ENCODE measurements around the gene PITPNM3. TPM values are rescaled to one million over a fixed set of nuclear protein-coding genes. Genes with fewer than 3 reads are reported as not detected.

Gene PITPNM3
- total and polyA plus RNA-seq, 2 of the 8 experiments (the other 6 are each of a cell fraction or from before 2014, with no cell fraction given), result 1.7 to 3.1 TPM

DNA sequence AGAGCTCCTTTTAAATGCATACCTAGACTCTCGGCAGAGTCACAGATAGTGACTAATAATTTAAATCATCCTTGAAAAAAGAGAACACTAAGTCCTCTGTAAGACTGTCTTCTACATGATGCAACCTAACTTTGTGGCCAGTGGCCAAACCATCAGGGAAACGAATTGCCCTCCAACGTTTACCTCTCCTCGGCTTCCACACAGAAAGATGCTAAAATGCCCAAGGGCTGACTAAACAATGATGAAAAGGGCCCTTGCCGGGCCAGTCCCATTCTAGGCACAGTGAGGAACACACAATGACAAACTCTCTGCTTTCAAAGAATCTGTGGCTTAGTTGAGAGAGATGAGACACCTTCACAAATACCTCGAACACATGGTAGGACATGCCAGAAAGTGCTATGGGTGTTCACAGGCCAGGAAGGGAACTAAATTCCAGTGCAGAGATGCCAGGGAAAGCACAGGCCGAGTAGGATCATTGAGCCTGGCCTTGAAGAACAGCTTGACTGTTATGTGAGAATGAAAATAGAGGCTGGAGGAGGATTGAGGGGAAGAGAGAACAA, 35.3 kb upstream of the PITPNM3 start:
- Histone ChIP-seq H2AK5ac (ENCODE audit: low read depth, low read length) (no peak overlapping the region), H4K91ac (replicated peaks; ENCODE audit: insufficient read length, low read length) (no peak overlapping the region), H3K36me3 (ENCODE audit: control insufficient read depth in 2 of 4, insufficient read depth in 4 of 4, low read length in 3 of 4) (peaks cover 15 to 52% (median 32%) of the 10 kb centered on the region in 4 experiments; a peak in 7 of 8 replicates), H2BK12ac (ENCODE audit: low read depth, low read length) (peak overlapping the region; percentile 69; the same call in 1 of the 2 replicates), H3K23me2 (ENCODE audit: low read depth, low read length) (no peaks in the 10 kb centered on the region), H3K4me1 (replicated peaks in 1 of 4; ENCODE audit: control insufficient read depth in 3 of 4, insufficient read depth in 4 of 4, low read length in 3 of 4) (no peaks in the 10 kb centered on the region), H3K18ac (ENCODE audit: extremely low read depth, low read length) (no peak overlapping the region), H3K79me1 (ENCODE audit: low read depth, low read length) (no peaks in the 10 kb centered on the region), H4K5ac (ENCODE audit: insufficient read length, low read depth, low read length) (no peak overlapping the region), H2BK15ac (ENCODE audit: low read length) (no peak overlapping the region), H4K8ac (ENCODE audit: extremely low read depth, insufficient read depth, low read length) (no peak overlapping the region), H2BK120ac (replicated peaks; ENCODE audit: low read depth, low read length) (no peak overlapping the region), H3K79me2 (ENCODE audit: control insufficient read depth in 1 of 2, insufficient read depth in 2 of 2, low read length in 2 of 2) (no peaks in the 10 kb centered on the region), H3K27ac (ENCODE audit: low read depth, low read length) (no peak overlapping the region), H3K4ac (replicated peaks; ENCODE audit: insufficient read length, low read depth, low read length) (no peak overlapping the region), H2AFZ (ENCODE audit: low read length) (no peak overlapping the region), H4K20me1 (replicated peaks in 1 of 2; ENCODE audit: control insufficient read depth in 1 of 2, insufficient read depth in 2 of 2, low read length in 2 of 2) (no peaks in the 10 kb centered on the region), H3K23ac (ENCODE audit: insufficient read length) (no peak overlapping the region), H2BK20ac (ENCODE audit: low read length) (no peak overlapping the region), H3K9ac (replicated peaks in 1 of 4; ENCODE audit: extremely low read depth in 1 of 4, low read depth in 3 of 4, low read length in 3 of 4) (no peak overlapping the region), H3K4me2 (ENCODE audit: insufficient read depth in 1 of 2, low read depth in 2 of 2, low read length in 2 of 2) (no peak overlapping the region), H3K27me3 (replicated peaks in 1 of 4; ENCODE audit: control insufficient read depth in 3 of 4, extremely low read depth in 1 of 4, insufficient read depth in 3 of 4, low read length in 3 of 4) (no peaks in the 10 kb centered on the region), H3K9me3 (ENCODE audit: insufficient read depth in 2 of 2, low read depth in 1 of 2, low read length in 1 of 2) (no peaks in the 10 kb centered on the region), H3K56ac (replicated peaks; ENCODE audit: insufficient read length, low read depth, low read length) (no peak overlapping the region), H3K14ac (ENCODE audit: insufficient read length) (no peak overlapping the region), H3K4me3 (ENCODE audit: extremely low read depth in 1 of 4, insufficient read depth in 2 of 4, low read depth in 3 of 4, low read length in 4 of 4) (no peak overlapping the region), H2BK5ac (ENCODE audit: low read depth, low read length) (peak overlapping the region; percentile 12; the same call in 1 of the 2 replicates)
- 82% methylated on average over 7 of the region's 7 CpGs; no CpG with 5 or more reads in 1 of the 2 experiments for WGBS, 2 experiments (ENCODE audit: extremely low coverage in 1 of 2, insufficient coverage in 1 of 2, insufficient read length in 1 of 2, insufficient replicate concordance in 2 of 2, low coverage in 1 of 2, low lambda C conversion rate in 2 of 2, missing lambda C conversion rate in 1 of 2)
- ChIA-PET CTCF (ENCODE audit: partially characterized antibody) (interaction anchor here (1.7 kb wide), 1 partner anchor 119 kb away, joined by 4 read pairs; no protein-coding TSS in a partner anchor), POLR2A (ENCODE audit: partially characterized antibody) (interaction anchor here (1.5 kb wide), 1 partner anchor 10 kb away, joined by 4 read pairs; no protein-coding TSS in a partner anchor)
- DNase-seq (ENCODE audit: low read depth in 1 of 2, low spot score in 2 of 2) (no peak), FAIRE-seq (no peak)
- no peak for TF ChIP-seq TEAD4 (IDR thresholded peaks at IDR 0.05; ENCODE audit: low read depth, low read length)
- TF ChIP-seq GTF2F1 (IDR thresholded peaks at IDR 0.05; ENCODE audit: borderline replicate concordance, low read depth, low read length), result no peak
- no peak for TF ChIP-seq POU5F1 (IDR thresholded peaks at IDR 0.05; ENCODE audit: low read depth, low read length)
- TF ChIP-seq MAFK (IDR thresholded peaks at IDR 0.05; ENCODE audit: low read depth, low read length), result no peak
- no peak for TF ChIP-seq EGR1 (IDR thresholded peaks at IDR 0.05; ENCODE audit: borderline replicate concordance, low read depth, low read length)
- TF ChIP-seq SUZ12 (IDR thresholded peaks at IDR 0.05; ENCODE audit: low read length), result no peak
- TF ChIP-seq NRF1 (IDR thresholded peaks at IDR 0.05; ENCODE audit: low read depth, low read length), result no peak
- TF ChIP-seq HDAC6 (IDR thresholded peaks at IDR 0.05; ENCODE audit: low read depth, low read length), result no peak
- no peak for TF ChIP-seq GABPA (IDR thresholded peaks at IDR 0.05; ENCODE audit: borderline replicate concordance, insufficient read depth, low read length)
- no peak for TF ChIP-seq RXRA (IDR thresholded peaks at IDR 0.05; ENCODE audit: insufficient read depth, low read depth, low read length)
- TF ChIP-seq, protein P1, sequence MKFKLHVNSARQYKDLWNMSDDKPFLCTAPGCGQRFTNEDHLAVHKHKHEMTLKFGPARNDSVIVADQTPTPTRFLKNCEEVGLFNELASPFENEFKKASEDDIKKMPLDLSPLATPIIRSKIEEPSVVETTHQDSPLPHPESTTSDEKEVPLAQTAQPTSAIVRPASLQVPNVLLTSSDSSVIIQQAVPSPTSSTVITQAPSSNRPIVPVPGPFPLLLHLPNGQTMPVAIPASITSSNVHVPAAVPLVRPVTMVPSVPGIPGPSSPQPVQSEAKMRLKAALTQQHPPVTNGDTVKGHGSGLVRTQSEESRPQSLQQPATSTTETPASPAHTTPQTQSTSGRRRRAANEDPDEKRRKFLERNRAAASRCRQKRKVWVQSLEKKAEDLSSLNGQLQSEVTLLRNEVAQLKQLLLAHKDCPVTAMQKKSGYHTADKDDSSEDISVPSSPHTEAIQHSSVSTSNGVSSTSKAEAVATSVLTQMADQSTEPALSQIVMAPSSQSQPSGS (IDR thresholded peaks at IDR 0.05; ENCODE audit: low read length), result no peak
- no peak for TF ChIP-seq RBBP5 (IDR thresholded peaks at IDR 0.05; ENCODE audit: borderline replicate concordance, low read depth, low read length)
